Neuronal stem cell (in vitro differentiated cells): ENCODE results near the gene SYNE1. TPM values are rescaled to one million over a fixed set of nuclear protein-coding genes. Genes with fewer than 3 reads are reported as not detected.
A peak's percentile ranks its signal among the peaks of the same experiment; 100 is the strongest.
"Not testable (repeated sequence)": the region's sequence is repeated elsewhere in the genome, so short reads cannot be mapped to it uniquely, and the experiment has no call there.

Experiments used
- DNase-seq: peaks from one replicate; pipeline ENCODE4 v3.0.0-alpha.2; 2013; ENCODE audit warnings: low spot score
- H2AFZ ChIP-seq: one replicate; pipeline ENCODE4 v1.6.1; 2013; ENCODE audit warnings: mild to moderate bottlenecking, low read length, inconsistent platforms
- H2AK5ac ChIP-seq: 2 replicates; pipeline ENCODE4 v1.6.1; 2013; ENCODE audit warnings: low read depth, mild to moderate bottlenecking, inconsistent platforms, low read length, moderate library complexity, mixed read lengths
- H2BK120ac ChIP-seq: 2 replicates; pipeline ENCODE4 v1.6.1; 2013; ENCODE audit warnings: low read depth, mild to moderate bottlenecking, inconsistent platforms, low read length, moderate library complexity, mixed read lengths
- H2BK12ac ChIP-seq: one replicate; pipeline ENCODE4 v1.6.1; 2013; ENCODE audit warnings: low read length, inconsistent platforms
- H2BK15ac ChIP-seq: 2 replicates; pipeline ENCODE4 v1.6.1; 2013; ENCODE audit warnings: mild to moderate bottlenecking, low read length, inconsistent platforms, mixed read lengths
- H2BK5ac ChIP-seq: one replicate; pipeline ENCODE4 v1.6.1; 2013; ENCODE audit warnings: inconsistent platforms, mild to moderate bottlenecking, low read length, moderate library complexity
- H3K14ac ChIP-seq: one replicate; pipeline ENCODE4 v1.6.1; 2013; ENCODE audit warnings: low read length, inconsistent platforms
- H3K18ac ChIP-seq: 2 replicates; pipeline ENCODE4 v1.6.1; 2013; ENCODE audit warnings: low read length, inconsistent platforms
- H3K23ac ChIP-seq: 2 replicates; pipeline ENCODE4 v1.6.1; 2013; ENCODE audit warnings: low read depth, mild to moderate bottlenecking, mixed read lengths, low read length, inconsistent platforms; ENCODE audit not compliant: poor library complexity
- H3K27ac ChIP-seq: replicated peaks from 3 replicates; pipeline ENCODE4 v1.5.1; 2013; ENCODE audit warnings: low read length, inconsistent platforms
- H3K27me3 ChIP-seq, 3 experiments: 2 replicates each; pipeline ENCODE4 v1.6.1; 2013; ENCODE audit warnings: low read length in 3 of 3, mild to moderate bottlenecking in 2 of 3, inconsistent platforms in 1 of 3, low read depth in 1 of 3, mixed read lengths in 1 of 3, moderate library complexity in 1 of 3; ENCODE audit not compliant: control insufficient read depth in 3 of 3, insufficient read depth in 3 of 3
- H3K36me3 ChIP-seq, 2 donors: replicated peaks in 1 of 2; 2 replicates each; pipeline ENCODE4 v1.6.1; 2013; ENCODE audit warnings: low read length in 2 of 2; ENCODE audit not compliant: control insufficient read depth in 2 of 2, insufficient read depth in 2 of 2
- H3K4ac ChIP-seq: 2 replicates; pipeline ENCODE4 v1.6.1; 2013; ENCODE audit warnings: inconsistent platforms, mild to moderate bottlenecking, low read length, moderate library complexity
- H3K4me1 ChIP-seq, 2 donors: 1 replicate in 1 of 2; 2 replicates in 1 of 2; pipeline ENCODE4 v1.6.1; 2013; ENCODE audit warnings: low read length in 2 of 2, low read depth in 1 of 2; ENCODE audit not compliant: control insufficient read depth in 2 of 2, insufficient read depth in 1 of 2
- H3K4me2 ChIP-seq: one replicate; pipeline ENCODE4 v1.6.1; 2013; ENCODE audit warnings: mild to moderate bottlenecking, low read length, inconsistent platforms; ENCODE audit not compliant: insufficient read depth, poor library complexity, severe bottlenecking
- H3K4me3 ChIP-seq, 2 donors: 2 replicates each; pipeline ENCODE4 v1.5.1; 2013; ENCODE audit warnings: low read length in 2 of 2, mild to moderate bottlenecking in 2 of 2, inconsistent platforms in 1 of 2, moderate library complexity in 1 of 2
- H3K79me1 ChIP-seq: one replicate; pipeline ENCODE4 v1.6.1; 2013; ENCODE audit warnings: low read depth, mild to moderate bottlenecking, inconsistent platforms, low read length, moderate library complexity
- H3K9ac ChIP-seq: one replicate; pipeline ENCODE4 v1.6.1; 2013; ENCODE audit warnings: mild to moderate bottlenecking, low read depth, low read length, inconsistent platforms; ENCODE audit not compliant: poor library complexity
- H3K9me3 ChIP-seq, 2 donors: replicated peaks in 1 of 2; 2 replicates each; pipeline versions ENCODE3 to v1.6.1; 2013; ENCODE audit warnings: low read length in 2 of 2, mild to moderate bottlenecking in 2 of 2, inconsistent platforms in 1 of 2, low read depth in 1 of 2, mixed read lengths in 1 of 2, moderate library complexity in 1 of 2; ENCODE audit not compliant: control insufficient read depth in 2 of 2, insufficient read depth in 1 of 2
- H4K8ac ChIP-seq: one replicate; pipeline ENCODE4 v1.6.1; 2013; ENCODE audit warnings: low read depth, mild to moderate bottlenecking, inconsistent platforms, low read length, moderate library complexity
- H4K91ac ChIP-seq: one replicate; pipeline ENCODE4 v1.6.1; 2013; ENCODE audit warnings: low read length, low read depth, mild to moderate bottlenecking, inconsistent platforms; ENCODE audit not compliant: poor library complexity
- WGBS, 2 donors: extraction: QIAGEN DNeasy Blood & Tissue Kit; methylation state at CpG; one replicate each; pipeline ENCODE4 v1.1.7; 2013; ENCODE audit warnings: missing lambda C conversion rate in 2 of 2, mixed read lengths in 1 of 2; ENCODE audit not compliant: insufficient read length in 2 of 2, insufficient replicate concordance in 1 of 2; ENCODE audit errors: extremely low coverage in 2 of 2; 5-methylcytosine and 5-hydroxymethylcytosine counted together
- polyA plus RNA-seq, 2 experiments: library from polyadenylated mRNA; stranded (reverse); fragments of 200-250 nt; gene quantifications; one replicate each; pipeline ENCODE4 v1.2.3, GENCODE V29; 2013

The SYNE1 gene, protein sequence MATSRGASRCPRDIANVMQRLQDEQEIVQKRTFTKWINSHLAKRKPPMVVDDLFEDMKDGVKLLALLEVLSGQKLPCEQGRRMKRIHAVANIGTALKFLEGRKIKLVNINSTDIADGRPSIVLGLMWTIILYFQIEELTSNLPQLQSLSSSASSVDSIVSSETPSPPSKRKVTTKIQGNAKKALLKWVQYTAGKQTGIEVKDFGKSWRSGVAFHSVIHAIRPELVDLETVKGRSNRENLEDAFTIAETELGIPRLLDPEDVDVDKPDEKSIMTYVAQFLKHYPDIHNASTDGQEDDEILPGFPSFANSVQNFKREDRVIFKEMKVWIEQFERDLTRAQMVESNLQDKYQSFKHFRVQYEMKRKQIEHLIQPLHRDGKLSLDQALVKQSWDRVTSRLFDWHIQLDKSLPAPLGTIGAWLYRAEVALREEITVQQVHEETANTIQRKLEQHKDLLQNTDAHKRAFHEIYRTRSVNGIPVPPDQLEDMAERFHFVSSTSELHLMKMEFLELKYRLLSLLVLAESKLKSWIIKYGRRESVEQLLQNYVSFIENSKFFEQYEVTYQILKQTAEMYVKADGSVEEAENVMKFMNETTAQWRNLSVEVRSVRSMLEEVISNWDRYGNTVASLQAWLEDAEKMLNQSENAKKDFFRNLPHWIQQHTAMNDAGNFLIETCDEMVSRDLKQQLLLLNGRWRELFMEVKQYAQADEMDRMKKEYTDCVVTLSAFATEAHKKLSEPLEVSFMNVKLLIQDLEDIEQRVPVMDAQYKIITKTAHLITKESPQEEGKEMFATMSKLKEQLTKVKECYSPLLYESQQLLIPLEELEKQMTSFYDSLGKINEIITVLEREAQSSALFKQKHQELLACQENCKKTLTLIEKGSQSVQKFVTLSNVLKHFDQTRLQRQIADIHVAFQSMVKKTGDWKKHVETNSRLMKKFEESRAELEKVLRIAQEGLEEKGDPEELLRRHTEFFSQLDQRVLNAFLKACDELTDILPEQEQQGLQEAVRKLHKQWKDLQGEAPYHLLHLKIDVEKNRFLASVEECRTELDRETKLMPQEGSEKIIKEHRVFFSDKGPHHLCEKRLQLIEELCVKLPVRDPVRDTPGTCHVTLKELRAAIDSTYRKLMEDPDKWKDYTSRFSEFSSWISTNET (N-terminal part only)
- 3.5 TPM for polyA plus RNA-seq (2013, experiment 1 of 2)
- 3.2 TPM for polyA plus RNA-seq (2013, experiment 2 of 2)

- WGBS, 2 donors, result no CpG with 5 or more reads among the region's 16 CpGs
- Histone ChIP-seq H4K91ac (no peak within 1 kb of the TSS), H3K14ac (no peak within 1 kb of the TSS), H4K8ac (no peak within 1 kb of the TSS), H3K4ac (no peak within 1 kb of the TSS), H3K23ac (peak within 1 kb of the TSS; percentile 47), H3K4me3 (peak within 1 kb of the TSS; percentile 26 to 90), H3K27ac (no peak within 1 kb of the TSS), H2BK15ac (no peak within 1 kb of the TSS), H2AK5ac (no peak within 1 kb of the TSS), H3K79me1 (no peaks in the 10 kb centered on the region), H2AFZ (peak within 1 kb of the TSS; percentile 84), H3K9me3 (no peaks in the 10 kb centered on the region), H2BK120ac (no peak within 1 kb of the TSS), H3K4me2 (peak within 1 kb of the TSS; percentile 99), H3K4me1 (peaks cover 4 to 5% of the 10 kb centered on the region in 2 donors), H2BK5ac (no peak within 1 kb of the TSS), H2BK12ac (no peak within 1 kb of the TSS), H3K9ac (peak within 1 kb of the TSS; percentile 74), H3K36me3 (no peaks in the 10 kb centered on the region), H3K27me3 (peaks cover 0 to 56% (median 27%) of the 10 kb centered on the region in 3 experiments), H3K18ac (peak within 1 kb of the TSS; percentile 89)
- no peak for DNase-seq
Observed at GRCh38 chr6:152637296-152638047, at the start of gene SYNE1. SYNE1 (minus strand) TSS chr6:152637362; CDS start chr6:152628331, 9,031 bp downstream.

- no peak overlapping the region for H2BK15ac ChIP-seq
- WGBS, 2 donors, result 100% methylated on average over 2 of the region's 12 CpGs
- no peak overlapping the region for H3K4ac ChIP-seq
- H3K79me1 ChIP-seq, result no peaks in the 10 kb centered on the region
- H2AFZ ChIP-seq, result no peak overlapping the region
- H2BK5ac ChIP-seq, result no peak overlapping the region
- H3K9me3 ChIP-seq, result no peaks in the 10 kb centered on the region
- no peak overlapping the region for H2BK12ac ChIP-seq
- no peak overlapping the region for H4K8ac ChIP-seq
- no peak overlapping the region for H2BK120ac ChIP-seq
- H3K4me2 ChIP-seq, result no peak overlapping the region
- H3K27me3 ChIP-seq, result no peaks in the 10 kb centered on the region
- H3K18ac ChIP-seq, result peak overlapping the region; percentile 57
- H3K14ac ChIP-seq, result peak overlapping the region; percentile 8
- no peak overlapping the region for H3K4me3 ChIP-seq
- no peak for DNase-seq
- no peak overlapping the region for H2AK5ac ChIP-seq
- no peak overlapping the region for H3K9ac ChIP-seq
- no peak overlapping the region for H3K23ac ChIP-seq
- H3K27ac ChIP-seq, result no peak overlapping the region
- H3K36me3 ChIP-seq, result no peaks in the 10 kb centered on the region
- peaks cover 0 to 3% of the 10 kb centered on the region in 2 donors for H3K4me1 ChIP-seq
- no peak overlapping the region for H4K91ac ChIP-seq
Observed at GRCh38 chr6:152685819-152686218, 48.7 kb upstream of the SYNE1 start.

- H2BK5ac ChIP-seq, H3K9ac ChIP-seq, H3K4me3 ChIP-seq, H3K23ac ChIP-seq, DNase-seq, H3K4me2 ChIP-seq, H2BK15ac ChIP-seq, H3K14ac ChIP-seq, H2BK120ac ChIP-seq, H2AFZ ChIP-seq, H4K8ac ChIP-seq, H2BK12ac ChIP-seq, H3K4me1 ChIP-seq, H3K9me3 ChIP-seq, H2AK5ac ChIP-seq, H4K91ac ChIP-seq, H3K18ac ChIP-seq, H3K36me3 ChIP-seq, H3K27me3 ChIP-seq, H3K79me1 ChIP-seq, H3K27ac ChIP-seq, H3K4ac ChIP-seq: not testable (repeated sequence)
- no CpG with 5 or more reads among the region's 8 CpGs for WGBS, 2 donors
Observed at GRCh38 chr6:152682935-152683334, 45.8 kb upstream of the SYNE1 start.
